Neuron (in vitro differentiated cells): ENCODE measurements around the gene MVB12B.
A peak's percentile ranks its signal among the peaks of the same experiment; 100 is the strongest.

Experiments used
- H2AFZ ChIP-seq: one replicate; pipeline ENCODE4 v1.6.1; 2013; ENCODE audit warnings: low read depth, mild to moderate bottlenecking, inconsistent platforms, low read length, moderate library complexity
- H3K27me3 ChIP-seq: one replicate; pipeline ENCODE4 v1.6.1; 2013; ENCODE audit warnings: low read length; ENCODE audit not compliant: insufficient read depth
- H3K36me3 ChIP-seq: one replicate; pipeline ENCODE4 v1.6.1; 2013; ENCODE audit warnings: low read length; ENCODE audit not compliant: insufficient read depth
- H3K4me1 ChIP-seq: one replicate; pipeline ENCODE4 v1.6.1; 2013; ENCODE audit warnings: low read length; ENCODE audit not compliant: insufficient read depth
- H3K4me3 ChIP-seq: 2 replicates; pipeline ENCODE4 v1.5.1; 2013; ENCODE audit warnings: mild to moderate bottlenecking, low read length, moderate library complexity
- H3K9me3 ChIP-seq: one replicate; pipeline ENCODE4 v1.6.1; 2013; ENCODE audit warnings: low read length

MVB12B gene

DNA sequence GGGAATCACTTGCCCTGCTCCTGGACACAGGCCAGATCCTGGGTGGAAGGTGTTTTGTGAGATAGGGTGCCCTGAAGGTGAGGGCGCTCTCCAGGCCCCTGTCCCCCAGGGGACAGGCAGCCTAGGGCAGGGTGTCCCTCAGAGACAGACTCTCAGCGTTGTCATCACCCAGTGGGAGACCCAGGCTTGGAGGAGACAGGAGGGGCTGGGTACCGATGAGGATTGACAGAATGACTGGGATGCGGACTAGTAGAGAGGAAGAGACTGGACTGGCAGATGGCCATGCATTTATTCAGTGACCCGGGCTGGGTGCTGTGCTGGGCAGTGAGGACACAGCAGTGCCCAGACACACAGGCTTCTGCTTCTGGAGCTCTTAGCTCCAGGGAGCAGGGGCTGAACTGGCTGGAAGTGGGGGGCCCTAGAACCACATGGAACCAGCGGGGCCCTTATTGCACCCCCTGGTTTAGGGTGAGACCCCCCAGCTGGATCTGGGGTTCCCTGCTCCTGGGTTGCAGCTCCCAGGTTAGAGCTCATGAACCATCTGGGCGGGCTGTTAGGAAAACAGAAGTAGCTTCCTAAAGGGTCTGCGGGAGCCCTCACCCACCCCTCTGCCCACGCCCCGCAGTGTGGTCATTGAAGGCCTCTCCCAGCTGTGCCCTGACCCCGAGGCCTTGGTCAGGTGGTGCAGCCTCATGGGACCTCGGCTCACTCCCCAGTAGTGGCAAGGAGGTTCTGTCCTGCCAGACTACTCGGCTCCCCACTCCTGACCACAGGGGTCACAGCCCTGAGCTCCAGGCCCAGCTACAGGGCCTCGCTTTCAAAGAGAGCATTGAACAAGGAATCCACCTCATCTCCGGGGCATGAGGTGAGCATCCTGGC lies 170.4 kb downstream of the MVB12B start:
- Histone ChIP-seq H3K9me3 (no peaks in the 10 kb centered on the region), H3K36me3 (no peaks in the 10 kb centered on the region), H2AFZ (no peak overlapping the region), H3K4me3 (no peak overlapping the region), H3K4me1 (peaks cover 15% of the 10 kb centered on the region), H3K27me3 (no peaks in the 10 kb centered on the region)

DNA sequence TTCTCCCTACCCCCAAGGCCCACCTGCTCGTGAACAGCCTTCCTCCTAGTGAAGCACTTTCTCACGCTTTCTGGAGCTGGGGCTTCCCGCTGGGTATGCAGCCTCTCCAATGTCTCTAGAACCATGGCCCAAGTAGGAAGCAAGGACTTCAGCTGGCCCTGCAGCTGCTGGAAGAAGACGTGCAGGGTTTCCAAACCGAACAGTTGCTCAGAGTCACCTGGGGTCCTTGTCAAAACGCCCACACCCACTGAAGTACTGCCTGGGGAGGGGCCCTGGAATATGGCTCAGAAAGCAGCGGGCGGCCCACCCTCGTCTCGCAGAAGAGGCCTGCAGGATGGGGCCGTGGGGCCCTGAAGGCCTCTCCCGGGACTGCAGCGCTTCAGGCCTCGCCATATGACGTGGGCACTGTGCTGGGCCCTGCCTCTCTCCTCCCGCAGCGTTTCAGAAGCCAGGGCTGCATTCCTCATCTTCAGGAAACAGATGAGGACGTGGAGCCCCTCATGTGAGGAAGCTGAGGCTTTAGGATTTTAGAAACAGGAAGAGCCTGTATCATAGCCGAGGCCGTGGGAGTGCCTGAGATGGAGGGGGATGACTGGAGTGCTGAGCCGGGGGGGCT lies 171.1 kb downstream of the MVB12B start:
- peaks cover 15% of the 10 kb centered on the region for H3K4me1 ChIP-seq
- H3K27me3 ChIP-seq = no peaks in the 10 kb centered on the region
- H3K9me3 ChIP-seq = no peaks in the 10 kb centered on the region
- no peak overlapping the region for H3K4me3 ChIP-seq
- no peak overlapping the region for H2AFZ ChIP-seq
- H3K36me3 ChIP-seq = no peaks in the 10 kb centered on the region

GRCh38 chr9:126498331-126498730 lies 171.7 kb downstream of the MVB12B start:
- H3K9me3 ChIP-seq = no peaks in the 10 kb centered on the region
- H3K4me1 ChIP-seq = peaks cover 15% of the 10 kb centered on the region
- H3K36me3 ChIP-seq = no peaks in the 10 kb centered on the region
- H2AFZ ChIP-seq = no peak overlapping the region
- H3K27me3 ChIP-seq = no peaks in the 10 kb centered on the region
- H3K4me3 ChIP-seq = no peak overlapping the region

DNA sequence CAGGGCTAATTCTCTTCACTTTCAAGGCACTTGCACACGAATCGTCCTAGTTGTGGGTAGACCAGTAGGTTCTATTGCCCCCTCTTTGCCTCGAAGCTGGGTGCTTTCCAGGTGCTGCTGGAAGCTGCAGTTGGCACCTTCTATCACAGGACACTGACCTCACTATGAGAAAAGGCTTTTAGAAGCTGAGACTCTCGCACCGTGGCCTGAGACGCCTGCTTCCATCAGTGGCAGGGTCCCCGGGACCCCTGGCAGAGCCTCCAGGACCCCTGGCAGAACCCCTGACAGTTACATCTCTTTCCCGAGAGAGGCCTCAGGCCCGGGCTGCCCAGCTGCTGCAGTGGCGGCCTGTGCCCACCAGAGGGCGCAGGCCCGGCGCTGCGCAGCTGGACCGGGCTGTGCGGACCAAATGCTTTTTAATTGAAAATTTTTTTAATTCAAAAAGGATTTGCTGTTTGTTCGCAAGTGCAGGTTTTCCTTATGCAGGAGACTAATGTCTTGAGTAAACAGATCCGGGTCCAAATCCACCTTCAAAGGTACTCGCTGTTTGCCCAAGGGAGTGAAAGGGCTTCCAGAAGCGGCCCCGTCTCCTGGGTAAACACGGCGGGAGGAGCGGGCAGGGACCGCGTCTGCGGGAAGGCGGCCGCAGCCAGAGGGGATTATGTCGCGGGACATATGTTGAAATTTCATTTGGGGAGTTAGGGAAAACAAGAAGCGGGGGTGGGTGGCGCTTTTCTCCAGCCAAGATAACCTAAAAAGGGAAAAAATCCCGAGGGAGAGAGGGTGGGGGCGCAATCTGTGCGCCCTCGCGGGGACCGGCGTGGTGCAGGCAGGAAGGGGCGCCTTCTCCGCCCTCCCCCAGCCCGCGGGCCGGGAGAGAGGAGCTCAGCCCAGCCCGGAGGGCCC lies 172.6 kb downstream of the MVB12B start:
- H3K4me1 ChIP-seq = peaks cover 15% of the 10 kb centered on the region
- H2AFZ ChIP-seq = no peak overlapping the region
- no peaks in the 10 kb centered on the region for H3K27me3 ChIP-seq
- no peaks in the 10 kb centered on the region for H3K9me3 ChIP-seq
- peak overlapping the region; percentile 43 for H3K4me3 ChIP-seq
- H3K36me3 ChIP-seq = peaks cover 7% of the 10 kb centered on the region

- Histone ChIP-seq H2AFZ (no peak overlapping the region), H3K9me3 (no peaks in the 10 kb centered on the region), H3K27me3 (no peaks in the 10 kb centered on the region), H3K36me3 (peaks cover 10% of the 10 kb centered on the region), H3K4me1 (peaks cover 15% of the 10 kb centered on the region), H3K4me3 (peak overlapping the region; percentile 43)
Observed at GRCh38 chr9:126499911-126500599, 173.4 kb downstream of the MVB12B start.

GRCh38 chr9:126500600-126501382 lies 174.2 kb downstream of the MVB12B start:
- H3K9me3 ChIP-seq = no peaks in the 10 kb centered on the region
- no peak overlapping the region for H2AFZ ChIP-seq
- H3K36me3 ChIP-seq = peaks cover 10% of the 10 kb centered on the region
- no peak overlapping the region for H3K4me3 ChIP-seq
- peaks cover 15% of the 10 kb centered on the region for H3K4me1 ChIP-seq
- no peaks in the 10 kb centered on the region for H3K27me3 ChIP-seq

GRCh38 chr9:126501383-126502331 lies 175.0 kb downstream of the MVB12B start:
- no peak overlapping the region for H3K4me3 ChIP-seq
- peaks cover 10% of the 10 kb centered on the region for H3K36me3 ChIP-seq
- peaks cover 15% of the 10 kb centered on the region for H3K4me1 ChIP-seq
- H2AFZ ChIP-seq = no peak overlapping the region
- no peaks in the 10 kb centered on the region for H3K9me3 ChIP-seq
- no peaks in the 10 kb centered on the region for H3K27me3 ChIP-seq

GRCh38 chr9:126502417-126503332 lies 176.0 kb downstream of the MVB12B start:
- Histone ChIP-seq H3K4me1 (peaks cover 15% of the 10 kb centered on the region), H3K27me3 (no peaks in the 10 kb centered on the region), H3K36me3 (peaks cover 10% of the 10 kb centered on the region), H2AFZ (no peak overlapping the region), H3K4me3 (no peak overlapping the region), H3K9me3 (no peaks in the 10 kb centered on the region)

DNA sequence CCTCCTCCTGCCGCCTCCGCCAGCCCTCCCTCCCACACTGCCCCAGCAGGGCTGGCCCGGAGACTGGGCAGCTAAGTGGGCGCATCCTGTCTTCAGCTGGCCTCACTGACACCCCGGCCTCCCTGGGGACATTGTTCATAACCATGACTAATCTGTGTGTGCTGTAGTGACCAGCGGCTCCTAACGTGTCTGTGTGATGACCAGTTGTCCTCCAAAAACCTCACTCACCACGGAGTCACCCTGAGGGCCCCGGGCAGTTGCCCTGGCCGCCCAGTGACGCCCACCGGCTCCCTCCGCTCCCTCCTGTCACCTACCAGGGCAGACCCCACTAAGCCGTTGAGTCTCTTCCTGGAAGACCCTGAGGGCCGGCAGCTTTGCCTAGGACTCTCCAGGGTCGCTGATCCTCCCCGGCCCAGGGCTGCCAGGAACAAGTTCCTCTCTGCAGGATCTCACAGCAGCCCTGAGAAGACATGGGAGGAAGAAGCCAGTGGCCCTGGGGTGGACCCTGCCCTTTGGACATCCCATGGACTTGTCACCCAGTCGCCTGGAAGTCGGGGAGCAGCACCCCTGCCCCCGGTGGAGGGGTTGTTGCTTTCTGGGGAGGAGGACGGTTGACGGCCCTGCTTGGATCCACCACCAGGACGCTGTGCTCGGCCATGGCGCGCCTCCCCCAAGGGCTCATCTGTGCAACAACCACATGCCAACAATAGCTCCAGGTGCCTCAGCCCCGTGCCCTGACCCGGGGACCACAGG lies 176.9 kb downstream of the MVB12B start:
- Histone ChIP-seq H3K36me3 (peaks cover 10% of the 10 kb centered on the region), H3K4me3 (no peak overlapping the region), H2AFZ (no peak overlapping the region), H3K9me3 (no peaks in the 10 kb centered on the region), H3K4me1 (peaks cover 15% of the 10 kb centered on the region), H3K27me3 (no peaks in the 10 kb centered on the region)
